ENCODE data around the gene HNRNPM.

GRCh38 chr19:8505680-8506401, 61.1 kb downstream of the HNRNPM start:
- peak; percentile 95 for TF ChIP-seq CTCF (IDR thresholded peaks at IDR 0.05; ENCODE audit: low read depth, low read length)
- TF ChIP-seq EZH2phosphoT487 (IDR thresholded peaks at IDR 0.05; ENCODE audit: low read depth): no peak
